GM19351 (cell line): ENCODE measurements around the gene COIL.
"Not testable (repeated sequence)": the region's sequence is repeated elsewhere in the genome, so short reads cannot be mapped to it uniquely, and the experiment has no call there.

ENCODE experiments used
- ATAC-seq: cut with Tn5 transposase; IDR thresholded peaks from one replicate; pipeline ENCODE4 v1.9.1; 2021; ENCODE audit warnings: mild to moderate bottlenecking, moderate library complexity; ENCODE audit not compliant: unreplicated experiment

COIL gene, protein sequence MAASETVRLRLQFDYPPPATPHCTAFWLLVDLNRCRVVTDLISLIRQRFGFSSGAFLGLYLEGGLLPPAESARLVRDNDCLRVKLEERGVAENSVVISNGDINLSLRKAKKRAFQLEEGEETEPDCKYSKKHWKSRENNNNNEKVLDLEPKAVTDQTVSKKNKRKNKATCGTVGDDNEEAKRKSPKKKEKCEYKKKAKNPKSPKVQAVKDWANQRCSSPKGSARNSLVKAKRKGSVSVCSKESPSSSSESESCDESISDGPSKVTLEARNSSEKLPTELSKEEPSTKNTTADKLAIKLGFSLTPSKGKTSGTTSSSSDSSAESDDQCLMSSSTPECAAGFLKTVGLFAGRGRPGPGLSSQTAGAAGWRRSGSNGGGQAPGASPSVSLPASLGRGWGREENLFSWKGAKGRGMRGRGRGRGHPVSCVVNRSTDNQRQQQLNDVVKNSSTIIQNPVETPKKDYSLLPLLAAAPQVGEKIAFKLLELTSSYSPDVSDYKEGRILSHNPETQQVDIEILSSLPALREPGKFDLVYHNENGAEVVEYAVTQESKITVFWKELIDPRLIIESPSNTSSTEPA

DNA sequence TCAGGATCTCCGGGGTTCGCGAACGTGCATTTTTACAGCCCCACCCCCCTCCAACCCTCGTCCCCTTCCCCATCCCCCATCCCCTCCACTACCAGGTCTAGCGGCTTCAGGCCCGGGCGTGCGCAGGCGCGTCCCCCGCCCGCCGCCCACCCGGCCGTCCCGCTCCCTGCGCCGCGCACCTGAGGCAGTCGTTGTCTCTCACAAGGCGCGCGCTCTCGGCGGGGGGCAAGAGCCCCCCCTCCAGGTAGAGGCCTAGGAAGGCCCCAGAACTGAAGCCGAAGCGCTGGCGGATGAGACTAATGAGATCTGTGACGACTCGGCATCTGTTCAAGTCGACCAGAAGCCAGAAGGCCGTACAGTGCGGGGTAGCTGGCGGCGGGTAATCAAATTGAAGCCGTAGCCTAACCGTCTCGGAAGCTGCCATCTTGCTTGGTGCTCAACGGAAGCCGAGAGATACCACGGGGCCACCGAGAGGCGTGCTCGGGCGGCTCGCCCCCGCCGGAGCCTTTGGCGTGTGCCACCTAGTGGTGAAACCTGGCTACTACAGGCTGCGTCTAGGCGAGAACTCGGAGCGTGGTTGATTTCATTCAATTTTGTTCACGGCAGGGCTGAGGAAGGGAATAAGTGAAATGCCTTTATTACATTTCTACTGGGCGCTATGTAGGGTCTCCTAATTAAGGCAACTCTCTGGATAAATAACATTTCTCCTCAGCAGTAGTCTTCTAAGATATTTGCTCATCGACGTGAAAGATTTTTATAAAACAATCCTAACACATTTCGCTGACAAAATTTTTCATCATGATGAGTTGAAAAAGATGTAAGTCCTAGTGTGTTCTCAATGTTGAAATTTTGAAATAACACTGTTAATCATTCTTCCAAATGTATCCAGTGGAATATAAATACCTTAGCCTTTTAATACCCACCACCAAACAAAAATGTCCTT, at the start of gene COIL:
Gene COIL (minus strand): TSS at position 455 of the 943 bp plus-strand sequence. CDS start 31 bp downstream, at position 424.
- ATAC-seq: peak; percentile 98

DNA sequence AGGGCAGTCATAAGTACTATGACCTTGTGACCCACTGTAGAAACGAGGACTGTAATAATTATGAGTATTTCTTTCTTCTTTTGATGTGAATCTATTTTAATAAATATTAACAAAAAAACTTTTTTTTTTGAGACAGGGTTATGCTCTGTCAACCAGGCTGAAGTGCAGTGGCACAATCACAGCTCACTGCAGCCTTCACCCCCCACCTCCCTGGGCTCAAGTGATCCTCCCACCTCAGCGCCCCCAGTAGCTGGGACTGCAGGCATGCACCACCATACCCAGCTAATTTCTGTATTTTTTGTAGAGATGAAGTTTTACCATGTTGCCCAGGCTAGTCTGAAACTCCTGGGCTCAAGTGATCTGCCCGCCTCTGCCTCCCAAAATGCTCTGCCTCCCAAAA, 49.6 kb upstream of the COIL start:
- ATAC-seq: no peak

DNA sequence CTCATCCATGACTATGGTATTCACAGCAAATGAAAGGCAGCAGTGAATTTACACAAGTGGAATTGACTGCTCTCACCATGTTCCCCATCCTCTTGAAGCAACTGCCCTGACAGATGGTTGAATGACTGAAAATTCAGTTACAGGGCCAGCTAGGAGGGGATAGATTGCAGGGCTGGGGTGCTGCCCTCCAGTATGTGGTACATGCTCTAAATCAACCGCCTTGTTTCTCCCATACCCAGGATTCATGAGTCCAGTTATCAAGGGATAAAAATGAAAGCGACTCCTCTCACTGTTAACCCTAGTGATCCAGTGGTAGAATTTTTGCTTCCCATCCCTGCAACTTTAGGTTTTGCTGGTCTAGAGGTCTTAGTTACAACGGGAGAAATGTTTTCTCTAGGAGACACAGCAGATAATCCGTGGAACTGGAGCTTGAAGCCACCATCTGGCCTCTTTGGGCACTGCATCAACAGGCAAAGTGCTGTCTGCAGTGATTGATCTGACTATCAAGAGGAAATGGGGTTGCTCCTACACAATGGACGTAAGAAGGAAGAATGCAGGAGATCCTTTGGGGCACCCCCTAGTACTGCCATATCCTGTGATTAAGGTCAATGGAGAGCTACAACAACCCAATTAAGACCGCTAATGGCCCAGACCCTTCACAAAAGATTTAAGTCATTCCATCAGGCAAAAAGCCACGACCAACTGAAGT, 49.0 kb upstream of the COIL start:
- ATAC-seq: peak; percentile 56

GRCh38 chr17:57008958-57009357, 48.1 kb upstream of the COIL start:
- ATAC-seq: no peak

- ATAC-seq: no peak
Measured at GRCh38 chr17:57006040-57006439, 45.2 kb upstream of the COIL start.

DNA sequence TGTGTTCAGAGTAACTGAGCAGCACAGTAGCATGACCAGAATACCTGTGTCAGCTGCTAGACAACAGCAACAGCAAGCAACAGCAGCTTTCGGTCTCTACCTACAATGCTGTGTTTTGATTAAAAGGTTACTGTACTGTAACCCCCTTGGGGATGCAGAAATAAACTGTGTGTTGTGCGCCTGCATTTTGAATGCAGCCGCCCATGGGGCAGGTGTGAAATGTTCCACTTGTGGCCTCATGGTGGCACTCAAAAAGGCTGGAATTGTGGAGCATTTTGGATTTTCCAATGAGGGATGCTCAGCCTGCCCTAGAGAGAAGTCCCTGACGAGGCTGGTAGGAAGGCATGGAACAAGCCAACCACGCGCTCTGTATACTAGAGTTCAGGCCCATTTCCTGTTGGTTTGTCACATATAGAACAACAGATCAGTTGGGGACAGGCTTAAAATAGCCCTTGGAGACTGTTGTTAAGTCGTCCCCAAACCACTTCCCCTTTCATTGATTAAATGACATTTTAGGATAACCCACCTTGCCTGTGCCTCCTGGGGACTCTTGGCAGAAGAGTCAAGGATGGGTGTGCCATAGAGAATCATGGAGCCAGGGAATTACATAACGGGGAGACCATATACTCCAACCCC, 44.2 kb upstream of the COIL start:
- peak; percentile 91 for ATAC-seq

DNA sequence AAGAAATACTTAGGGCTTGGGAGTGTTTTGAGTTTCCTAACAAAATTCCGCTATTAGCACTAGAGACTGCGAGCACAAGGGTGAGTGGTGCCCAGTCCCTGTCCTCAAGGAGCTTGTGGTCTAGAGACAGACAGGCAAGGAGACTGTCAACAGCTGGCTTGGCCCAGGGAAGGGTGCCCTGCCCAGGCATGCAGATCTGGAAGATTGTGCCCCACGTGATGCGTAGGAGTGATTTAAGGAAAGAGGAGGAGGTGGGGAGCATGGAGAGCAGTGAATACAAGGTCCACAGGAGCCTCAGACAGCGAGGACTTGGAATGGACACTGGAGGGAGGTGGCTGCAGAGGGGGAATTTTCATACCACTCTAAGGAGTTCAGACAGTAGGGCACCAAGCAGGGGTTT, 42.1 kb upstream of the COIL start:
- no peak for ATAC-seq

DNA sequence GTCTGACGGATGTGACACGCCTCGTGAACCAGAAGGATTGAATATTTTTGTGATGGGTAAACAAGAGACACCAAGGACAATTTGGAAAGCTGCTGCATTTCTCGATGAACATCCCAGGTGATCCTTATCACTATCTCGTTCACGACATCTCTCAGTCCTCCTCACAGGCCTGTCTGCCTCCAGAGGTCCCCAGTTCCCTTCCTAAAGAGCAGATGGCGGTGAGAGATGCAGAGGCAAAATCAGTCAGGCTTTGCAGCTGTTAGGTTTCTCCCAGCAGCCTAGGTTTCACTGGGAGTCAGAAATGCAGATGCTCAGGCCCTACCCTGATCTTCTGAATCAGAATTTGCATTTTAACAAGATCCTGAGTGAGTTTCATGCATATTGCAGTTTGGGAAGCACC, 40.7 kb upstream of the COIL start:
- no peak for ATAC-seq

GRCh38 chr17:56997313-56997712, 36.5 kb upstream of the COIL start:
- no peak for ATAC-seq

- no peak for ATAC-seq
Measured at GRCh38 chr17:56995766-56996165, 34.9 kb upstream of the COIL start.

GRCh38 chr17:56994009-56994792, 33.4 kb upstream of the COIL start:
- ATAC-seq: no peak

GRCh38 chr17:56992364-56992763, 31.5 kb upstream of the COIL start:
- ATAC-seq: no peak

- no peak for ATAC-seq
Measured at GRCh38 chr17:56988901-56989572, 28.2 kb upstream of the COIL start.

DNA sequence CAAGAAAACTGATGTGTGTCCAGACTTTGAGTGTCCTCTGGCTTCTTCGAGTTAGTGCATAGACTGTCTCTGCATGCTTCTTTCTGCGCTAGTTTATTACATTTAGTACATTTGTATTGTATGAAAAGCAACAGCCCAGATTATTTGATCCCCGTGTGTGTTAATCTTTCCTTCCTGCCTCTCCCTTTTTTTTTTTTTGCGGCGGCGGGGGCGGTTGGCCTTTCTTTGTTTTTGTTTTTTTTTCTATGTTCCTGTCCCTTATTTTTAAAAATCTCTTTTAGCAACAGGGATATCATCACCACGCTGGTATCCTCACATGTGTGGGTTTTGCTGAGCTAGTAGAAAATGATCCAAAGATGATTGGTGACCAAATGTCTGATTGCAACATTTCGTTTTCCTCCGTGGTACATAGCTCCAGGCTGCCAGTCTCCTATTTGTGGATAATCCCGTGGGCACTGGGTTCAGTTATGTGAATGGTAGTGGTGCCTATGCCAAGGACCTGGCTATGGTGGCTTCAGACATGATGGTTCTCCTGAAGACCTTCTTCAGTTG, 26.5 kb upstream of the COIL start:
- no peak for ATAC-seq

GRCh38 chr17:56985371-56986162, 24.7 kb upstream of the COIL start:
- no peak for ATAC-seq

DNA sequence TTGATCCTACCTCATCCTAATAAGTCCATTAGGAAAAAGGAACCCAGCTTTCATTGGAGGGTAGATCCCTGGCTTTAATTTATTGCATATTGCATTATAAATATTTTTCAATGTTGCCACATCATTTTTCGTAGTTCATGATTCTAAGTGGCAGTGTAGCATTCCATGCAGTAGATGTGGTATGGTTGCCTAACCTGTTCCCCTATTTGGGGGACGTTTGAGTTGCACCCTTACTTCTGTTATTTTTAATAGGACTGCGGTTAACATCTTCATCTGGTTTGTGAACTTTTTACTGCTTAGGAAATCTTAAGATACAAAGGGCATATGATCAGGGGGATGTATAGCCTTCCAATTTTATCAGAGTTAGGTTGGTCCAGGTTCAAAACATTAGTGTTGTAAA, 22.5 kb upstream of the COIL start:
- no peak for ATAC-seq

- no peak for ATAC-seq
Measured at GRCh38 chr17:56982312-56982711, 21.5 kb upstream of the COIL start.

GRCh38 chr17:56980526-56980925, 19.7 kb upstream of the COIL start:
- not testable (repeated sequence) for ATAC-seq
